GM12873 (cell line): ENCODE measurements around the gene CLSTN3.

ENCODE experiments used
- CTCF ChIP-seq: IDR thresholded peaks from 2 replicates; pipeline ENCODE4 v1.5.1; 2012; ENCODE audit warnings: low read depth, mild to moderate bottlenecking, moderate library complexity, low read length, control low read depth; ENCODE audit not compliant: insufficient read depth; ENCODE audit errors: missing control alignments

CLSTN3 gene

GRCh38 chr12:7092229-7092985, 37.8 kb upstream of the CLSTN3 start, which contains the start of gene C1R:
Gene C1R (minus strand): TSS chr12:7092445. CDS start chr12:7092388, 57 bp downstream.
- peak; percentile 83 for TF ChIP-seq CTCF

GRCh38 chr12:7092986-7093460, 37.1 kb upstream of the CLSTN3 start:
- TF ChIP-seq CTCF = no peak

- no peak for TF ChIP-seq CTCF
Observed at GRCh38 chr12:7093486-7093885, 36.7 kb upstream of the CLSTN3 start.

GRCh38 chr12:7093892-7094291, 36.3 kb upstream of the CLSTN3 start:
- TF ChIP-seq CTCF = no peak

GRCh38 chr12:7096006-7096932, 33.9 kb upstream of the CLSTN3 start:
- no peak for TF ChIP-seq CTCF

GRCh38 chr12:7096979-7097378, 33.2 kb upstream of the CLSTN3 start:
- TF ChIP-seq CTCF = no peak
